ENCODE data around the gene PLXDC1. TPM values are rescaled to one million over a fixed set of nuclear protein-coding genes. Genes with fewer than 3 reads are reported as not detected.

PLXDC1 gene
- total RNA-seq, 2 donors from 2014 or later, result 6.5 TPM; not detected in 1

DNA sequence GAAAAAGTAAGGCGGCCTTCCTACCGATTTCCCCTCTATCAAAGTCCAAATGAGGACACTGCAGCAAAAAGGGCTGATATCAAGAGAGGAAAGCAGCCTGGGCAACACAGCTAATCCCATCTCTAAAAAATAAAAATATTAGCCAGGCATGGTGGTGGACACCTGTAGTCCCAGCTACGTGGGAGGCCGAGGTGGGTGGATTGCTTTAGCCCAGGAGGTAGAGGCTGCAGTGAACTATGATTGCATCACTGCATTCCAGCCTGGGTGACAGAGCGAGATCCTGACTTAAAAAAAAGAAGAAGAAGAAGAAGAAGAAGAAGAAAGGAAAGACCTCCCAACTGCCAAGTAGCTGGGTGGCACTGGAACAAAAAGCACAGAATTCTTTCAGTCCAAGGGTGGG is 31.6 kb upstream of the PLXDC1 start:
- TF ChIP-seq, protein P1, sequence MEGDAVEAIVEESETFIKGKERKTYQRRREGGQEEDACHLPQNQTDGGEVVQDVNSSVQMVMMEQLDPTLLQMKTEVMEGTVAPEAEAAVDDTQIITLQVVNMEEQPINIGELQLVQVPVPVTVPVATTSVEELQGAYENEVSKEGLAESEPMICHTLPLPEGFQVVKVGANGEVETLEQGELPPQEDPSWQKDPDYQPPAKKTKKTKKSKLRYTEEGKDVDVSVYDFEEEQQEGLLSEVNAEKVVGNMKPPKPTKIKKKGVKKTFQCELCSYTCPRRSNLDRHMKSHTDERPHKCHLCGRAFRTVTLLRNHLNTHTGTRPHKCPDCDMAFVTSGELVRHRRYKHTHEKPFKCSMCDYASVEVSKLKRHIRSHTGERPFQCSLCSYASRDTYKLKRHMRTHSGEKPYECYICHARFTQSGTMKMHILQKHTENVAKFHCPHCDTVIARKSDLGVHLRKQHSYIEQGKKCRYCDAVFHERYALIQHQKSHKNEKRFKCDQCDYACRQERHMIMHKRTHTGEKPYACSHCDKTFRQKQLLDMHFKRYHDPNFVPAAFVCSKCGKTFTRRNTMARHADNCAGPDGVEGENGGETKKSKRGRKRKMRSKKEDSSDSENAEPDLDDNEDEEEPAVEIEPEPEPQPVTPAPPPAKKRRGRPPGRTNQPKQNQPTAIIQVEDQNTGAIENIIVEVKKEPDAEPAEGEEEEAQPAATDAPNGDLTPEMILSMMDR (IDR thresholded peaks at IDR 0.05), result no peak
- TF ChIP-seq POLR2A (IDR thresholded peaks at IDR 0.05), result no peak
- Histone ChIP-seq H3K27me3 (no peaks in the 10 kb centered on the region), H3K4me1 (no peaks in the 10 kb centered on the region), H3K36me3 (replicated peaks in 1 of 2; ENCODE audit: insufficient read depth in 1 of 2, low read depth in 2 of 2) (no peaks in the 10 kb centered on the region), H3K9me3 (no peaks in the 10 kb centered on the region), H3K4me3 (no peak overlapping the region), H3K27ac (no peak overlapping the region)
- intact Hi-C loops (cut with DNase I), result no loop called here
- 88 to 95% methylated on average over 5 of the region's 5 CpGs for WGBS, 2 donors
- DNase-seq (no peak), ATAC-seq (no peak)

DNA sequence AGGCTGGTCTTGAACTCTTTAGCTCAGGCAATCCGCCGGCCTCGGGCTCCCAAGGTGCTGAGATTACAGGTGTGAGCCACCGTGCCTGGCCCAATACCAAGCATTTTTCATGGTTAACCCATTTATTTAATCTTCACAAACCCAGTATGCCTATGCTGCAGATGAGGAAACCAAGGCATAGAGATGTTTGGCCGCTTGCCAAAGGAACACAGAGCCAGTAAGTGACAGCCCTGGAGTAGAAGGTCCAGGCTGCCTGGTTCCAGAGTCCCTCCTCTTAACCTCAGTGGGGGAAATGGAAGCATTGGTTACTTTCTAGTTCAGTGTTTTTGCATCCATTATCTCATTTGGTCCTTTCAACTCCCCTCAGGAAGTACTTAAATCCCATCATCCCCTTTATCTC is 29.9 kb upstream of the PLXDC1 start:
- Histone ChIP-seq H3K4me1 (no peaks in the 10 kb centered on the region), H3K4me3 (no peak overlapping the region), H3K27ac (no peak overlapping the region), H3K27me3 (no peaks in the 10 kb centered on the region), H3K36me3 (replicated peaks in 1 of 2; ENCODE audit: insufficient read depth in 1 of 2, low read depth in 2 of 2) (no peaks in the 10 kb centered on the region), H3K9me3 (no peaks in the 10 kb centered on the region)
- TF ChIP-seq POLR2A (IDR thresholded peaks at IDR 0.05), result no peak
- TF ChIP-seq, protein P1 (IDR thresholded peaks at IDR 0.05), result no peak
- 72 to 73% methylated on average over 5 of the region's 5 CpGs for WGBS, 2 donors
- intact Hi-C loops (cut with DNase I), result no loop called here
- ATAC-seq, result no peak
- DNase-seq, result no peak

DNA sequence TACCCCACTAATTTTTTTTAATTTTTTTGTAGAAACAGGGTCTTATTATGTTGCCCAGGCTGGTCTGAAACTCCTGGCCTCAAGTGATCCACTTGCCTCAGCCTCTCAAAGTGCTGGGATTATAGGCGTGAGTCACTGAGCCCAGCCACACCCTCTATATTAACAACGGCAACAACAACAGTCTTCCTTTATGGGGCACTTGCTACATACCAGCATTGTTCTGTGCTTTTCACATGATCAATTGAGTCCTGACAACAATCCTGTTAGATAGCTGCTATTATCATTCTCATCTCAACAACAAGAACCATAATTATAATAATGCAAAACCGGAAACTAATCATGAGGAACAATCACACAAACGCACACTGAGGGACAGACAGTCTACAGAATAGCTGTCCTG is 27.1 kb upstream of the PLXDC1 start:
- H3K9me3 ChIP-seq, result no peaks in the 10 kb centered on the region
- H3K4me1 ChIP-seq, result peaks cover 5% of the 10 kb centered on the region
- no peak for DNase-seq
- no peaks in the 10 kb centered on the region for H3K36me3 ChIP-seq (replicated peaks in 1 of 2; ENCODE audit: insufficient read depth in 1 of 2, low read depth in 2 of 2)
- WGBS, 2 donors, result 86 to 95% methylated on average over 4 of the region's 4 CpGs
- H3K27ac ChIP-seq, result no peak overlapping the region
- intact Hi-C loops (cut with DNase I), result no loop called here
- no peak for ATAC-seq
- H3K27me3 ChIP-seq, result no peaks in the 10 kb centered on the region
- TF ChIP-seq, protein P1 (IDR thresholded peaks at IDR 0.05), result no peak
- TF ChIP-seq POLR2A (IDR thresholded peaks at IDR 0.05), result no peak
- no peak overlapping the region for H3K4me3 ChIP-seq

DNA sequence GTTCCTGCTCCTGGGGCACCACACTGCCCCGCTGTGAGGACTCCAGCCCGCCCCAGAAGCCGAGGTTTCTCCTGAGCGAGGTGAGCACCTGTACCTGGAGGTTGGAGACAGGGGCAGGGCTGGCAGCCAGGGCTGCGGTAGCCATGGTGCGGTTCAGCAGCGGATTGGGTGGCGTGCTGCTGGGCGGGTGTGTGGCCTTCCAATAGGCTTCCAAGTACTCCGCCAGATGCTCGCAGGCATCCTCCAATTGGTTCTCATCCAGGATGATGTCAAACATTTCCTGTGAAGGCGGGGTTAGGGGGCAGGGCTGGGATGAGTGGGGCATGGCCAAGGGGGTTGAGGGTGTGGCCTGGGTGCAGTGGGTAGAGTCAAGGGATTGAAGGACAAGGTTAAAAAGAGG is 25.8 kb upstream of the PLXDC1 start:
- Histone ChIP-seq H3K4me1 (peaks cover 10% of the 10 kb centered on the region), H3K27me3 (no peaks in the 10 kb centered on the region), H3K27ac (no peak overlapping the region), H3K4me3 (no peak overlapping the region), H3K36me3 (replicated peaks in 1 of 2; ENCODE audit: insufficient read depth in 1 of 2, low read depth in 2 of 2) (no peaks in the 10 kb centered on the region), H3K9me3 (no peaks in the 10 kb centered on the region)
- intact Hi-C loops (cut with DNase I), result no loop called here
- DNase-seq (no peak), ATAC-seq (no peak)
- 82 to 94% methylated on average over 6 to 12 of the region's 12 CpGs for WGBS, 2 donors
- TF ChIP-seq, protein P1 (IDR thresholded peaks at IDR 0.05), result no peak
- TF ChIP-seq POLR2A (IDR thresholded peaks at IDR 0.05), result no peak

DNA sequence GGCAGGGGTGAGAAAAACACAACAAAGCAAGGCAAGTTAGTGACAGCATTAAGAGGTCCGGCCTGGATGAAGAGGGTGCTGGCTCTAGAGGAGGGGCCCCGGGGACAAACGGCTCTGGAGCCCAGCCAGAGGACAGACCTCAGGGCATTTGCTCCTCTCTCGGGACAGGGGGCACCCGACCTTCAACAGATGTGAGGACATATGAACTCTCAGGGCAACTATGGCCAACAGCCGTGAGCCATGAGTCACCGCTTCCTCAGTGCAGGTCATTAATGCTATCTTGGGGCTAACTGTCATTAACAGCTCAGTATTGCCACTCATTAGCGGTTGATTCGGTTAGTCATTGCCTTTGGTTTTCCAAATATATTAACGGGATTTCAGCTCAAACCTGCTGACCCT is 24.3 kb upstream of the PLXDC1 start:
- Histone ChIP-seq H3K4me3 (no peak overlapping the region), H3K27me3 (no peaks in the 10 kb centered on the region), H3K9me3 (no peaks in the 10 kb centered on the region), H3K27ac (no peak overlapping the region), H3K36me3 (replicated peaks in 1 of 2; ENCODE audit: insufficient read depth in 1 of 2, low read depth in 2 of 2) (no peaks in the 10 kb centered on the region), H3K4me1 (peaks cover 24% of the 10 kb centered on the region)
- WGBS, 2 donors, result 66 to 68% methylated on average over 10 of the region's 10 CpGs
- intact Hi-C loops (cut with DNase I), result no loop called here
- DNase-seq (no peak), ATAC-seq (no peak)
- TF ChIP-seq, protein P1 (IDR thresholded peaks at IDR 0.05), result no peak
- TF ChIP-seq POLR2A (IDR thresholded peaks at IDR 0.05), result no peak

Data from body of pancreas (tissue), 4 donors.